ENCODE data around the gene TEAD4. TPM values are rescaled to one million over a fixed set of nuclear protein-coding genes. Genes with fewer than 3 reads are reported as not detected.

The TEAD4 gene
- total RNA-seq, 1 experiment from 2014 or later: 43.2 TPM

GRCh38 chr12:3065300-3065699 is 106.1 kb downstream of the TEAD4 start:
- H3K9ac ChIP-seq (ENCODE audit: low read length): no peak overlapping the region
- H3K4me3 ChIP-seq (replicated peaks in 1 of 2; ENCODE audit: low read depth in 1 of 2, low read length in 2 of 2): no peak overlapping the region
- BruUV-seq (replicated peaks): no TSS peak
- intact Hi-C loops (cut with micrococcal nuclease): no loop called here
- H3K9me2 ChIP-seq (ENCODE audit: insufficient read depth): no peaks in the 10 kb centered on the region
- H3K36me3 ChIP-seq (ENCODE audit: control insufficient read depth in 1 of 2, insufficient read depth in 2 of 2, low read length in 2 of 2): no peaks in the 10 kb centered on the region
- H3K27me3 ChIP-seq (ENCODE audit: insufficient read depth, low read length): peaks cover 8% of the 10 kb centered on the region; the same call in 1 of the 2 replicates
- no peak for ATAC-seq
- H3K4me2 ChIP-seq (ENCODE audit: low read length): peak overlapping the region; percentile 52
- H2AFZ ChIP-seq (ENCODE audit: low read depth, low read length, poor library complexity, severe bottlenecking): no peak overlapping the region
- H3K9me3 ChIP-seq (ENCODE audit: control insufficient read depth in 1 of 2, insufficient read depth in 1 of 2, low read depth in 1 of 2, low read length in 2 of 2): peaks cover 0 to 5% of the 10 kb centered on the region in 2 experiments; a peak in 1 of 4 replicates
- no peaks in the 10 kb centered on the region for H3K79me2 ChIP-seq (ENCODE audit: insufficient read depth, low read length)
- H3K27ac ChIP-seq (ENCODE audit: low read depth, low read length): no peak overlapping the region
- H3K4me1 ChIP-seq (ENCODE audit: control insufficient read depth in 1 of 2, insufficient read depth in 2 of 2, low read length in 2 of 2): peaks cover 10 to 12% of the 10 kb centered on the region in 2 experiments
- RAD21 ChIA-PET (ENCODE audit: low non-redundant PET in 1 of 2, low total read pairs in 2 of 2, uncharacterized antibody in 2 of 2, unreplicated experiment in 2 of 2): no interaction called here
- POLR2A ChIA-PET: no interaction called here
- no peaks in the 10 kb centered on the region for H4K20me1 ChIP-seq (ENCODE audit: insufficient read depth)
- no peak for TF ChIP-seq ELF1 (IDR thresholded peaks at IDR 0.05; ENCODE audit: borderline replicate concordance, low read depth)
- TF ChIP-seq POLR2A (IDR thresholded peaks at IDR 0.05; ENCODE audit: borderline replicate concordance, extremely low read depth, insufficient read depth, insufficient read length): no peak
- no peak for TF ChIP-seq SIN3A (IDR thresholded peaks at IDR 0.05; ENCODE audit: low read depth)
- no peak for TF ChIP-seq SP1 (IDR thresholded peaks at IDR 0.05; ENCODE audit: low read depth)
- no peak for TF ChIP-seq REST (IDR thresholded peaks at IDR 0.05; ENCODE audit: low read depth)
- no peak for TF ChIP-seq YY1 (IDR thresholded peaks at IDR 0.05; ENCODE audit: extremely low read depth, insufficient replicate concordance, low read depth, low read length)
- no peak for TF ChIP-seq CBX3 (IDR thresholded peaks at IDR 0.05; ENCODE audit: low read depth)
- TF ChIP-seq FOSL1 (IDR thresholded peaks at IDR 0.05; ENCODE audit: low read depth): no peak
- no peak for TF ChIP-seq CTCF (IDR thresholded peaks at IDR 0.05 in 2 of 3, conservative IDR thresholded peaks at IDR 0.05 in 1 of 3; ENCODE audit: borderline replicate concordance in 1 of 3, insufficient read depth in 1 of 3, low read depth in 2 of 3, low read length in 2 of 3)
- no peak for TF ChIP-seq EZH2 (IDR thresholded peaks at IDR 0.05)
- TF ChIP-seq CEBPB (IDR thresholded peaks at IDR 0.05; ENCODE audit: low read depth): no peak
- TF ChIP-seq TCF7L2 (IDR thresholded peaks at IDR 0.05; ENCODE audit: borderline replicate concordance, extremely low read depth, insufficient read depth, insufficient read length): no peak
- TF ChIP-seq JUND (IDR thresholded peaks at IDR 0.05): no peak
- TF ChIP-seq MAX (IDR thresholded peaks at IDR 0.05): no peak
- TF ChIP-seq RAD21 (IDR thresholded peaks at IDR 0.05; ENCODE audit: low read depth): no peak
- no peak for TF ChIP-seq ZBTB33 (IDR thresholded peaks at IDR 0.05; ENCODE audit: extremely low read depth, insufficient replicate concordance, low read length)
- TF ChIP-seq ZNF274 (IDR thresholded peaks at IDR 0.05; ENCODE audit: low read depth, low read length): no peak
- DNase-seq (ENCODE audit: low read depth, low spot score): no peak
- CTCF ChIA-PET: interaction anchor here (0.9 to 1.5 kb wide), 2 partner anchors 8 to 24 kb away, joined by 4 read pairs; no protein-coding TSS in a partner anchor
